Spleen (tissue), 11 donors: ENCODE measurements around the gene ZNF611. TPM values are rescaled to one million over a fixed set of nuclear protein-coding genes. Genes with fewer than 3 reads are reported as not detected.

Experiments
- DNase-seq: peaks from one replicate; pipeline ENCODE4 v3.0.0-alpha.2; 2020
- H3K27ac ChIP-seq, 8 donors: fragments of 200-600 bp; sonication (generic) in 7 of 8; 1 replicate in 4 of 8; 2 replicates in 4 of 8; pipeline versions ENCODE4 v1.5.0 to v1.8.0; 2016 to 2021; ENCODE audit warnings: inconsistent platforms in 4 of 8, mild to moderate bottlenecking in 4 of 8, moderate library complexity in 1 of 8
- H3K27me3 ChIP-seq, 7 donors: fragments of 200-600 bp; sonication (generic) in 6 of 7; replicated peaks in 1 of 7; 1 replicate in 4 of 7; 2 replicates in 3 of 7; pipeline versions ENCODE4 v1.5.0 to v1.8.0; 2016 to 2021; ENCODE audit warnings: inconsistent platforms in 3 of 7, mild to moderate bottlenecking in 1 of 7
- H3K36me3 ChIP-seq, 6 donors: fragments of 200-600 bp; sonication (generic) in 5 of 6; 1 replicate in 4 of 6; 2 replicates in 2 of 6; pipeline versions ENCODE4 v1.5.0 to v1.8.0; 2016 to 2021; ENCODE audit warnings: inconsistent platforms in 2 of 6
- H3K4me1 ChIP-seq, 6 donors: fragments of 200-600 bp; sonication (generic) in 5 of 6; 1 replicate in 3 of 6; 2 replicates in 3 of 6; pipeline versions ENCODE4 v1.5.0 to v1.8.0; 2016 to 2021; ENCODE audit warnings: inconsistent platforms in 3 of 6
- H3K4me3 ChIP-seq, 8 donors: fragments of 200-600 bp; sonication (generic) in 7 of 8; 1 replicate in 4 of 8; 2 replicates in 4 of 8; pipeline versions ENCODE4 v1.5.0 to v1.8.0; 2016 to 2021; ENCODE audit warnings: inconsistent platforms in 4 of 8, mild to moderate bottlenecking in 4 of 8, moderate library complexity in 2 of 8
- H3K9me3 ChIP-seq, 8 donors: fragments of 200-600 bp; sonication (generic) in 7 of 8; 1 replicate in 4 of 8; 2 replicates in 4 of 8; pipeline versions ENCODE4 v1.5.0 to v1.8.0; 2016 to 2021; ENCODE audit warnings: inconsistent platforms in 4 of 8
- CTCF ChIP-seq, 11 experiments: fragments of 200-600 bp in 7 of 11; fragments of 450-650 bp in 4 of 11; sonication (generic) in 4 of 11; IDR thresholded peaks in 8 of 11; conservative IDR thresholded peaks in 3 of 11; 1 replicate in 7 of 11; 2 replicates in 4 of 11; pipeline versions ENCODE4 v1.4.0 to v1.8.0; 2016 to 2021; ENCODE audit warnings: antibody characterized with exemption in 11 of 11, inconsistent platforms in 4 of 11, mild to moderate bottlenecking in 1 of 11
- POLR2A ChIP-seq, 3 donors: fragments of 450-650 bp; IDR thresholded peaks; one replicate each; pipeline ENCODE4 v1.5.1; 2017; ENCODE audit warnings: antibody characterized with exemption in 3 of 3, mild to moderate bottlenecking in 1 of 3
- POLR2AphosphoS5 ChIP-seq, 3 donors: sonication (generic); formaldehyde crosslinking; IDR thresholded peaks; one replicate each; pipeline ENCODE4 v1.5.1; 2017; ENCODE audit warnings: antibody characterized with exemption in 3 of 3
- WGBS, 5 donors: extraction: QIAGEN DNeasy Blood & Tissue Kit in 3 of 5; methylation state at CpG; one replicate each; pipeline versions ENCODE4 v1.1.5 to v1.1.7; 2013 to 2018; 5-methylcytosine and 5-hydroxymethylcytosine counted together
- intact Hi-C: fragments of 100-400 bp; cut with DNase I; formaldehyde crosslinking; loops from one replicate; pipeline ENCODE4 v1.15.0; 2023; ENCODE audit warnings: low total_unique reads
- polyA plus RNA-seq, 3 donors: library from polyadenylated mRNA; stranded (reverse); fragments of 200-250 nt; gene quantifications; one replicate each; pipeline ENCODE4 v1.2.1, GENCODE V29; 2013
- total RNA-seq, 7 donors: library from RNA; depleted of rRNA in 3 of 7; stranded (reverse); fragments of >200 nt in 3 of 7; fragmentation: NEBNext Ultra II Directional in 4 of 7; extraction: Animal tissue kit (Norgen Biotek cat#: 25700) in 4 of 7; gene quantifications; one replicate each; pipeline versions ENCODE4 v1.1.0 to v1.2.1, GENCODE V29; 2016 to 2021
- donor health status: healthy with polysubstance abuse.
- donor health status: DM: no; HTN: no; CAD: no; lungs with moderate emphysema.
- donor health status: DM: no; HTN: no; CAD: no.
- donor health status: Bipolar disorder and iron deficiency.
- donor health status: healthy.
- donor health status: DM: no; HTN: no; CAD: no.
- donor health status: DM: yes; HTN: yes; CAD: no.

Gene ZNF611
- total and polyA plus RNA-seq, 10 donors: 2.6 to 32.5 (median 24.0) TPM

- peaks cover 0 to 14% (median 0%) of the 10 kb centered on the region in 8 donors for H3K9me3 ChIP-seq
- TF ChIP-seq POLR2AphosphoS5 (IDR thresholded peaks at IDR 0.05) (no peak), CTCF (IDR thresholded peaks at IDR 0.05 in 8 of 11, conservative IDR thresholded peaks at IDR 0.05 in 3 of 11) (no peak), POLR2A (IDR thresholded peaks at IDR 0.05) (no peak)
- 79 to 89% (median 84%) methylated on average over 14 of the region's 14 CpGs for whole genome bisulfite sequencing, 5 donors
- no peaks in the 10 kb centered on the region for H3K4me1 ChIP-seq
- intact Hi-C loops: no loop called here
- no peaks in the 10 kb centered on the region for H3K27me3 ChIP-seq
- DNase-seq: no peak
- H3K36me3 ChIP-seq: peaks cover 5 to 96% (median 29%) of the 10 kb centered on the region in 6 donors
- no peak overlapping the region for H3K4me3 ChIP-seq
- H3K27ac ChIP-seq: no peak overlapping the region
Measured at GRCh38 chr19:52659013-52659412, 75.8 kb downstream of the ZNF611 start.

- Histone ChIP-seq H3K4me1 (no peaks in the 10 kb centered on the region), H3K4me3 (no peak overlapping the region), H3K9me3 (peaks cover 0 to 18% (median 0%) of the 10 kb centered on the region in 8 donors), H3K36me3 (peaks cover 5 to 97% (median 34%) of the 10 kb centered on the region in 6 donors), H3K27ac (no peak overlapping the region), H3K27me3 (no peaks in the 10 kb centered on the region)
- 86 to 97% (median 94%) methylated on average over 5 of the region's 5 CpGs for WGBS, 5 donors
- intact Hi-C loops: no loop called here
- no peak for DNase-seq
- TF ChIP-seq POLR2A (IDR thresholded peaks at IDR 0.05) (no peak), POLR2AphosphoS5 (IDR thresholded peaks at IDR 0.05) (no peak), CTCF (IDR thresholded peaks at IDR 0.05 in 8 of 11, conservative IDR thresholded peaks at IDR 0.05 in 3 of 11) (no peak)
Measured at GRCh38 chr19:52658595-52658994, 76.2 kb downstream of the ZNF611 start.

- 92 to 98% (median 97%) methylated on average over 4 of the region's 4 CpGs for WGBS, 5 donors
- intact Hi-C loops: no loop called here
- H3K36me3 ChIP-seq: peaks cover 5 to 80% (median 38%) of the 10 kb centered on the region in 6 donors
- no peaks in the 10 kb centered on the region for H3K4me1 ChIP-seq
- no peak overlapping the region for H3K27ac ChIP-seq
- no peaks in the 10 kb centered on the region for H3K27me3 ChIP-seq
- no peak overlapping the region for H3K4me3 ChIP-seq
- H3K9me3 ChIP-seq: peaks cover 0 to 71% (median 12%) of the 10 kb centered on the region in 8 donors
- TF ChIP-seq POLR2AphosphoS5 (IDR thresholded peaks at IDR 0.05): no peak
- DNase-seq: no peak
Measured at GRCh38 chr19:52653161-52653560, 81.7 kb downstream of the ZNF611 start.

Other genes with a start within 250 kb of the ZNF611 start
- 10 to 100 TPM; 24.3 to 36.3 (median 28.4) TPM for gene ZNF808, start 207.4 kb downstream of the ZNF611 start, total RNA-seq
- gene ZNF808, start 207.4 kb downstream of the ZNF611 start, polyA plus RNA-seq: 1 to 10 TPM; 1.6 to 4.6 (median 1.7) TPM
- 10 to 100 TPM; 16.3 to 28.2 (median 21.4) TPM for gene ZNF701, start 164.8 kb downstream of the ZNF611 start, total RNA-seq
- gene ZNF701, start 164.8 kb downstream of the ZNF611 start, polyA plus RNA-seq: 10 to 100 TPM in 1 of 3 donors, 1 to 10 TPM in 2; 5.0 to 10.2 (median 5.7) TPM
- gene ZNF83, start 96.7 kb downstream of the ZNF611 start, total RNA-seq: 10 to 100 TPM; 31.8 to 87.7 (median 65.9) TPM
- 10 to 100 TPM; 38.4 to 58.8 (median 49.3) TPM for gene ZNF83, start 96.7 kb downstream of the ZNF611 start, polyA plus RNA-seq
- gene ZNF600, start 51.7 kb upstream of the ZNF611 start, total RNA-seq: 10 to 100 TPM; 10.7 to 32.3 (median 22.4) TPM
- gene ZNF600, start 51.7 kb upstream of the ZNF611 start, polyA plus RNA-seq: 10 to 100 TPM in 2 of 3 donors, 1 to 10 TPM in 1; 7.5 to 20.4 (median 17.0) TPM
- 10 to 100 TPM; 11.1 to 20.2 (median 15.6) TPM for gene ZNF28, start 86.6 kb upstream of the ZNF611 start, total RNA-seq
- gene ZNF28, start 86.6 kb upstream of the ZNF611 start, polyA plus RNA-seq: 1 to 10 TPM; 1.8 to 4.0 (median 2.9) TPM
- gene ZNF468, start 122.6 kb upstream of the ZNF611 start, total RNA-seq: 10 to 100 TPM; 16.9 to 23.8 (median 18.7) TPM
- gene ZNF468, start 122.6 kb upstream of the ZNF611 start, polyA plus RNA-seq: 1 to 10 TPM; 5.6 to 8.6 (median 5.9) TPM
- gene ZNF320, start 162.6 kb upstream of the ZNF611 start, total RNA-seq: 10 to 100 TPM; 11.2 to 23.9 (median 17.1) TPM
- 1 to 10 TPM; 3.1 to 3.9 (median 3.5) TPM for gene ZNF320, start 162.6 kb upstream of the ZNF611 start, polyA plus RNA-seq
- gene ZNF888, start 188.4 kb upstream of the ZNF611 start, total RNA-seq: 1 to 10 TPM; 4.3 to 7.7 (median 5.4) TPM
- gene ZNF888, start 188.4 kb upstream of the ZNF611 start, polyA plus RNA-seq: 1 to 10 TPM; 2.0 to 2.6 (median 2.2) TPM
- 10 to 100 TPM in 5 of 7 donors, 1 to 10 TPM in 2; 8.1 to 16.1 (median 12.5) TPM for gene ZNF816, start 227.8 kb upstream of the ZNF611 start, total RNA-seq
- gene ZNF816, start 227.8 kb upstream of the ZNF611 start, polyA plus RNA-seq: 1 to 10 TPM; 4.1 to 7.2 (median 4.7) TPM